GM19328 (cell line): ENCODE measurements around the gene DAPK1.

Source experiments
- ATAC-seq: cut with Tn5 transposase; IDR thresholded peaks from one replicate; pipeline ENCODE4 v1.9.1; 2021; ENCODE audit warnings: mild to moderate bottlenecking, moderate library complexity; ENCODE audit not compliant: unreplicated experiment

Gene DAPK1

GRCh38 chr9:87638292-87638691 lies 140.6 kb downstream of the DAPK1 start:
- no peak for ATAC-seq

GRCh38 chr9:87639949-87640348 lies 142.3 kb downstream of the DAPK1 start:
- no peak for ATAC-seq

DNA sequence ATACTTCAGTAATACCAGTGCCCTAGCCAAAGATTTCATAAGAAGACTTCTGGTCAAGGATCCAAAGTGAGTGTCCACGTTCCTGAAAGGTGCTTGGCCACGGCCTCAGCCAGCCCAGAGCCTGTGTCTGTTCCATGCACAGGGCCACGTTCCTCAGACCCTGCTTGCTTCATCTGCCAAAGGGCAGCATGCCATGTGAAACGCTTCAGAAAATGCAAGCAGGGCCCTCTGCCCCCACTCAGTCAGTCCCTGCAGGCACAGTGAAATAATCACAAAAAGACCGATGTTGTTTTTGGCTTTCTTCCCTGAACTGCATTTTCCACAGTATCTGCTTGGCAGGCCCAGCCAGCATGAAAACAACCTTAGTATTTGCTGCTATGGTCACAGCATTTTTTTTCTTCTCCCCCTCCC lies 142.7 kb downstream of the DAPK1 start:
- no peak for ATAC-seq

DNA sequence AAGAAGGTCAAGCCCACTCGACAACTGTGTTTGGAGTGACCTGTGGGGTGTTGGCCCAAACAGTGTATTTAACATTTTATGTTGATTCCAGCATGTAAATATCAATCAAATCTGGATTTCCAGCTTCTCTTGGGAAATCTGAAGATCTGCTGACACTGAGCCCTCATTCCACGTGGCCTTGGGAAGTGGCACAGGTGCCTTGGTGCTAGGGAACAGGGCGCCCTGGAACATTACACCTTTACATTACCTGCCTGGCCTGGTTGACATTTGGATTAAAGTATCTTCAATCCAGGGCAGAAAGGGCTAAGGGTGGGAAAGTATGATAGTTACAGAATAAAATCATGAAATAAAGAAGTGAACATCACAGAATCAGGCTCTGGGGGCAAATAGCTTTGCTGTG lies 143.4 kb downstream of the DAPK1 start:
- ATAC-seq = no peak

- ATAC-seq = no peak
These were observed 144.9 kb downstream of the DAPK1 start for GRCh38 chr9:87642330-87643106.

GRCh38 chr9:87643107-87643650 lies 145.5 kb downstream of the DAPK1 start:
- no peak for ATAC-seq

DNA sequence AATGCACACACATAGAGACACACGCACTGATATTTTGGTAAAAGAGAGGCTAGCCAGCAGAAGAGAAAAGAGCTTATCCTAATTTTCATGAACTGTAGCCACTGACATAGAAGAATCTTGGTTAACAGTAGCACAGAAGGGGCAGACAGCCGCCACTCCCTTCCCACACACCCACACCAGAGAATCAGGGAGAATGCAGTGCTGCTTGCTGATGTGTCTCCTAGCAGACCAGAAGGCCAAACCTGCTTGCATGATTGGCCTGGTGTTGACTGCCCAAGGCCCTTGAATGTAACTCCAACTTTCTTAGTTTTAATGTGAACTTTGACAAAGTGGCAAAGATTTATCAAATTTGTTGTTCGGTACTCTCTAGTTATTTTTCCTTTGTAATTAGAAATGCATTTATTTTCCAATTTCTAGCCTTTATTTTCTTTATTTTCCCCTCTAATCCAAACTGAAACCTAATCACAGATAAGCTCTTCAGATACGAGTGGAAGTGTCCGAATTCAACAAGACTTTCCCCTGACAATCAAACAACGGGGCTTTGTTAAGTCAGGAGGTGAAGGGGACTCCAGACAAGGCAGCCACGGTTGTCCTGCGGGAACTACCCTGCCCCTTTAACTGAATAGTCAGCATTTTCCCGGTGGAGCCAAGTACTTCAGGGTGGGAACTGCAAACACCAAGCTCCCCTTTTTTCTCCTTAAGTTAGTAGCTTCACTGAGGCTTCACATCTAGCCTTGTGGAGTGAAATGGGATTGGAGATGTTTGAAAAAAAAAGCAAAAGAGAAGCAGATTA lies 146.3 kb downstream of the DAPK1 start:
- ATAC-seq = no peak

DNA sequence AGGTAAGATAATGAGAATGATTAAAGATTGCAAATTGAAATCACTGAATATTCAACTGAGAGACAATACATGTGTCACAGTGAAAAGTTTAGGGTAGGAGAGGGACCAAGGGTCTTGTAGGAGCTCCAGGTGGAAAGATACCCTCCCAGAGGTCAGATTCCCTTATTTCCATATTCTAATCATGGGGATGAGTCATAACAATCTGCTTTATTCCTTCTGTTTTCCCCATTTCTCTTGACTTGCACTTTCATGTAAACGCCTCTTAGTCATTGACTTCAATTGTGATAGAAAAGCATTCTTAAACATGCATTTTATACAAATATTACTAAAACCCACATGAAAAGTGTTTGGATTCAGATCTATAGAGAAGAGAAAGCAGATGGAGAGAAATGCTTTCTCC lies 147.0 kb downstream of the DAPK1 start:
- no peak for ATAC-seq

- no peak for ATAC-seq
These were observed 148.9 kb downstream of the DAPK1 start for GRCh38 chr9:87646546-87646945.

DNA sequence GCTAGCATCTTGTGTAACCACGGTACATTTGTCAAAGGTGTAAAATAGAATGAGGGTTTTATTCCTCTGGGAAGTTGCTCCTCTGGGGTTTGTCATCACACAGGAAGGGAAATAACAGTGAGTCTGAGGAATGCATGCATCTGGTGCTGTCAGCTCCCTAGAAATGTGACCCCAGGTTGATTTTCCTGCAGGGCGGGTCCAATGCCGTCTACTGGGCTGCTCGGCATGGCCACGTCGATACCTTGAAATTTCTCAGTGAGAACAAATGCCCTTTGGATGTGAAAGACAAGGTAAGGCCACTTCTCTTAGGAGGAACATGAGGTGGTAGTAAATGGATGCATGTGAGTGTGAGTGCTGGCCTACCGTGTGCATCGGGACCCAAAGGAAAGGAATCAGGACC lies 149.4 kb downstream of the DAPK1 start:
- no peak for ATAC-seq

DNA sequence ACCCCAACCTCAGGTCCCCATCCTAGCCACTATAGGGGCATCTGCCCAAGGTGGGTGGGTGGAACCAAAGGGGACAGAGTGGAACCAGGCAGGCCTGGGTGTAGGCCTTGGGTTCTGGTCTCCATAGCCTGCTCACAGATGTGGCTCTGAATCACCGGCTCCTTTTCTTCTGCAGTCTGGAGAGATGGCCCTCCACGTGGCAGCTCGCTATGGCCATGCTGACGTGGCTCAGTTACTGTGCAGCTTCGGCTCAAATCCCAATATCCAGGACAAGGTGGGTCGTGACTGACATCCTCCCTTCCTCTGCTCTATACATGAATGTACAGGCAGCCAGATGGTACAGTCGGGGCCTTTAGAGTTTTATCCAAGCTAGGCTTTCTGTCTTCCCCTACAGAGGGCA lies 150.9 kb downstream of the DAPK1 start:
- ATAC-seq = no peak

DNA sequence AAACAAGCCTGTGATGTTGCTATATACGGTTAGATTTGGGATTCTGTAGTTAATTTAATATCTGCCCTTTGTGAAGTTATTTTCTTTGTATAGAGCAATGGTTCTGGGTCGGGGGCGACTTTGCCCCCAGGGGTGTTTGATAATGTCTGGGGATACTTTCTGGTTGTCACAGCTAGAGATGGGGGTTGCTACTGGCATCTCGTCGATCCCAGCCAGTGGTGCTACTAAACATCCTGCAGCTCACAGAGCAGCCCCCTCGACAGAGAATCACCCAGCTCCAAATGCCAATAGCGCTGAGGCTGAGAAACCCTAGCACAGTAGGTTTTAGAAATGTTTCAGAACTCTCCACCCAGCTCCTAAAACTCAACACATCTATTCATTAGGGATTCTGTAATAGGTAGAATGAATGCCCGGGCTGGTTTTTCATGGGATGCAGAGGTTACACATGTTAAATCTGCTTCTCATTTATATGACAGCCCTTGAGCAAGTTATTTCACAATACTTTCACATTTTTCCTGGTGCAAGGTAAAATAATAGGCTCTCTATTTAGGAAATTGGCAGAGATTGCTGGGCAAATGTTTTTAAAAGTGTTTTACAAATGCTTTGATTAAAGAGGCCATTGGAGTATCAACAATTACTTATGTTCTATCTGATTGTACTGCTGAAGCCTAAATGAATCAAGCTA lies 153.1 kb downstream of the DAPK1 start:
- ATAC-seq = no peak

DNA sequence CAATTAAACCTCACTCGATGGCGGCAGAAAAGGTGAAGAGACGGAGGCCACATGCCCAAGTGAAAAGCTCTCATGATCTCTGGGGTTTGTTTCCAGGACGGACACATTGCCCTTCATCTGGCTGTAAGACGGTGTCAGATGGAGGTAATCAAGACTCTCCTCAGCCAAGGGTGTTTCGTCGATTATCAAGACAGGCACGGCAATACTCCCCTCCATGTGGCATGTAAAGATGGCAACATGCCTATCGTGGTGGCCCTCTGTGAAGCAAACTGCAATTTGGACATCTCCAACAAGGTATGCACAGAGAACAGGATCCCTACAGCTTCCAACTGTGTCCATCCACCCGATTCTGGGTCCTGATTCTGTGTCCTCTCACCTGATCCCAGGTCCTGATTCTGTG lies 153.8 kb downstream of the DAPK1 start:
- ATAC-seq = no peak

- ATAC-seq = no peak
These were observed 156.3 kb downstream of the DAPK1 start for GRCh38 chr9:87653941-87654340.

- no peak for ATAC-seq
These were observed 158.1 kb downstream of the DAPK1 start for GRCh38 chr9:87655731-87656130.

GRCh38 chr9:87656485-87656884 lies 158.8 kb downstream of the DAPK1 start:
- no peak for ATAC-seq

DNA sequence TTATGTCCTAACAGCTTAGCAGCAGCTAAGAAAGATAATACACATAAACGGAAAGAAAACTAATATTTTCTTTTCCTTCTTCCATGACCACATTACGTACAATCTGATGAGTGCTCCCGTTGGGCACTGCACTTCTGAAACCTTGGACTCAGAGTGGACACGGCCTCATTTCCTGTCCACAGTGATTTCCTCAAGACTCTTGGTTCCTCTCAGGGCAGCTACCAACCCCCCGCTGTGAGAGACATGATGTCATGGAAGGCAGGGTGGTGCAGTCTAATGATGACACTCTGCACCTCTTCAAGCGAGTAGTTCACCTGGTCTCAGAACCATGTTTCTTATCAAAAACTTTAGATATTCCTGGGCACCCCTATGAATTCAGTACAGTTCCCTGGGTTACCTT lies 159.5 kb downstream of the DAPK1 start:
- no peak for ATAC-seq

- ATAC-seq = no peak
These were observed 160.2 kb downstream of the DAPK1 start for GRCh38 chr9:87657893-87658292.

DNA sequence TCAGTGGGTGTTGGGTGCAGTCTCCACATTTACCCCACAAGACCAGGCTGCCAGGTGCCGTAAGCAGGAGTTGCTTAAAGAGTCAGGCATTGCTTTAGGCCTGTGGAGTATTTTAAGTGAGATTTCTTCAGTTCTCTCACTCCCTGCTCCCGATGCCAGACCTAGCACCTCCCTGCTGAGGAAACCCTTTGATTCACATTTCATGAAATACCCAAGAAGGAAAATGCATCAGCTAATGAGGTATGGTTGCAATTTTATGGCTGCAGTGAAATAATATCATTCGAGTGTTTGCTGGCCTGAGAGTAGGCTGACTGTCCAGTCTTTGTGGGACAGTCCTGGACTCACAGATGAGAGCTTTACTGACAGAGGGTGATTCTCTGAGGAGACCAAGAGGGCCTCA lies 160.8 kb downstream of the DAPK1 start:
- no peak for ATAC-seq

DNA sequence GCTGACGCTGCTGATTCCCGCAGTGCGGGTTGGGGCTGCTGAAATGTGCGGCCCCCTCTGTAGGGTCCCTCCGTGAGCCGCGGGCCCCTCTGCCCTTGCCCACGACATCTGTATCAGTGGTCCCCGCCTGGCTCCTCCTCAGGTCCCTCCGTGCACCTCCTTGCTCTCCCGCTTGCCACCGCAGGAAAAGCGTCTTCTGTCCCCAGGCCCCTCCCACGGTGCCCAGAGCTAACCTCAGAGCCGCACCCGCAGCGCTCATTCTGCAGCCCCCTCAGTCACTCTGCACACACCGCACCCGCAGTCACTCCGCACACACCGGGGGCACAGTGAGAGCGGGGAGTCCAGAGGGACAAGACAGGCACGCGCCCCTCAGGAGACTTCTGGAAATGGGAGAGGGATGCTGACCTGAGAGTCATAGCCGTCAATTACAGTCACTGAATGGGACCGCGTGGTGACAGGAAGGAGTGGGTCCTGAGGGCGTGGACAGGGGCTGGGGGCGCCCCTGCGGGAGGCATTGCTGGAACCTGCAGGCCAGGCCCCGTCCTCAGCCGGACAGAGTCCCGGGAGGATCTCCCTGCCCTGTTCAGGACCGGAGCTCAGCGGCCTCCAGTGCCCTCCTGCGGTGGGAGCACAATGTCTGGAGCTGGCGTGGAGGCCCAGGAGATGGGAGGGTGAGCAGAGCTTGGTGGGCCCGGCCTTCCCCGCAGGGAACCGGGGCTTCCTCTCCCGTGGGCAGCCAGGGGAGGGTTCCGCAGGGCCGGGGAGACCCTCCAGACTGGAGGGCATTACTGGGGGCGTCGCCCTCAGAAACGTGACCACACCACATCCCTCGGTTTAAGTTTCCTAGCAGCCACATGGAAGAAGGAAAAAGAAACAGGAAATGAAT lies 162.1 kb downstream of the DAPK1 start:
- ATAC-seq = no peak

DNA sequence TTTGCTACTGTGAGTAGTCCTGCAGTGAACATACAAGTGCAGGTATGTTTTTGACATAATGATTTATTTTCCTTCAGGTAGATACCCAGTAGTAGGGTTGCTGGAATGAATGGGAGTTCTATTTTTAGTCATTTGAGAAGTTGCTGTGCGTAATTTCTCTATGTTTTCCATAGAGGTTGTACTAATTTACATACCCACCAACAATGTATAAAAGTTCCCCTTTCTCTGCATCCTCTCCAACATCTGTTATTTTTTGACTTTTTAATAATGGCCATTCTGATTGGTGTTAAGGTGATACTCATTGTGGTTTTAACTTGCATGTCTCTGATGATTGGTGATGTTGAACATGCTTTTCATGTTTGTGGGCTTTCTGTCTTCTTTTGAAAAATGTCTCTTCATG lies 163.6 kb downstream of the DAPK1 start:
- ATAC-seq = no peak
